GM21526 (cell line): ENCODE results near the gene ATOX1.
"Not testable (repeated sequence)": the region's sequence is repeated elsewhere in the genome, so short reads cannot be mapped to it uniquely, and the experiment has no call there.

ENCODE experiments used
- ATAC-seq: cut with Tn5 transposase; IDR thresholded peaks from one replicate; pipeline ENCODE4 v1.9.1; 2021; ENCODE audit warnings: moderate library complexity; ENCODE audit not compliant: unreplicated experiment, low FRiP score

The ATOX1 gene

GRCh38 chr5:151734064-151734408 is 24.4 kb downstream of the ATOX1 start:
- ATAC-seq: no peak

DNA sequence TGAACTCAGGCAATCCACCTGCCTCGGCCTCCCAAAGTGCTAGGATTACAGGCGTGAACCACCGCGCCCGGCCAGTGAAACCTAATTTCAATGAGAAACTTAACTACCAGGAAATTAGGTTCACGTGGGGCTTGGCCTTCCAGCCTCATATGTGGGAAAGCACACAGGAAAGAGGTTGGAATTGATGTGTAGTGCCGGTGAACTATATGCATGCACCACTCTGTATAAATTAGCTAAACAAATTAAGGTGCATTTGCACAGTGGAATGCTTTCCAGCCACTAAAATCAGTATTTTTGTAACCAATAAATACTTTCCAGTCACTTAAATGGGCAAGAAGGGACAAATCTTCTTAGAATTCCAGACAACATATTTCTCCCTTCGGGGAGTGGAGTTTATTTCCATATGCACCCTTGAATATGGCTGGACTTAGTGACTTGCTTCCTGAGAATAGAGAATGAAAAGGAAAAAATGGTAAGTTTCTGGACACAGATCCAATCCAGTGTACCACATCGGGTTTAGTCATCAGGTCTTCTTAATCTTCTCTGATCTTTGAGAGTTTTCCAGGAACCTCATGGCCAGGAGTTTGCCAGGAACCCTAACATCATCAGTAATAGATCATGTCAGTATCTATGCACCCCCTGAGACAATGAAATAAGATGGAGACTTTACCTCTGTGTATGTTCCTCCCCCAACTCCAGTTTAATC is 24.9 kb downstream of the ATOX1 start:
- ATAC-seq: no peak

- no peak for ATAC-seq
Observed at GRCh38 chr5:151730381-151730780, 28.1 kb downstream of the ATOX1 start.

- not testable (repeated sequence) for ATAC-seq
Observed at GRCh38 chr5:151729597-151729996, 28.8 kb downstream of the ATOX1 start.

DNA sequence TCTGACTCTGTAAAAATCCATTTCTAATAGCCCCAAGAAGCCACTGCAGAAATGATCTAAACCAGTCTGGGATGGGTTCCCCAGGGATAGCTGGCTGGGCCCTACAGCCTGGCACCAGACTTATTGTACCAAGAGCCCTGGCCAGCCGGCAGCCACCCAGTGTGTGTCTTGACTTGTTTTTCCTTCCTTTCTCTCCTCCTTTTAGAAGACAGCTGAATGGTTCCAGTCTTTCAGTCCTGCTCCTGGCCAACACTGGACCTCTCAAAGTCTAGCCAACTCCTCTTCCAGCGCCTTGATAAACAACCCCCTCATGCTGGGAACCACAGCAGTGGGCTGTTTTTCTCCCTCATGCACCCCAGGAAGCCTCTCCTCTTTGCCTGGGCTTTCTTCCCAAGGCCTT is 34.1 kb downstream of the ATOX1 start:
- no peak for ATAC-seq

DNA sequence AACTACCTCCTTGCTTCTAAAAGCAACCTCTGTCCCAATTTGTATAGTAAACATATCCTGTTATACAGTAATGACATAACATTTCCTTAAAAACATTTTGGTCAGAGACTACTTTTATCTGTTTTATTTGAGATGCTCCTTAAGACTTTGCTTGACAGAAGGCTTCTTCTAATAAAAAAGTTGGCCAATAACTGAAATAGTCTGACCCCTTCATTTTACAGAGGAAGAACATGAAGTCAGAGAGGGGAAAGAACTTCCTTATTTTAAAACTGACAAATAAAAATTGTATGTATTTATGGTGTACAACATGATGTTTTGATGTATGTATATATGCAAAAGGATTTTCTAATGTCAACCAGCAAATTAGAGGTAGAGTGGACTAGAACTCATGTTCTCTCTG is 35.9 kb downstream of the ATOX1 start:
- no peak for ATAC-seq

- no peak for ATAC-seq
Observed at GRCh38 chr5:151721812-151722391, 36.5 kb downstream of the ATOX1 start.

DNA sequence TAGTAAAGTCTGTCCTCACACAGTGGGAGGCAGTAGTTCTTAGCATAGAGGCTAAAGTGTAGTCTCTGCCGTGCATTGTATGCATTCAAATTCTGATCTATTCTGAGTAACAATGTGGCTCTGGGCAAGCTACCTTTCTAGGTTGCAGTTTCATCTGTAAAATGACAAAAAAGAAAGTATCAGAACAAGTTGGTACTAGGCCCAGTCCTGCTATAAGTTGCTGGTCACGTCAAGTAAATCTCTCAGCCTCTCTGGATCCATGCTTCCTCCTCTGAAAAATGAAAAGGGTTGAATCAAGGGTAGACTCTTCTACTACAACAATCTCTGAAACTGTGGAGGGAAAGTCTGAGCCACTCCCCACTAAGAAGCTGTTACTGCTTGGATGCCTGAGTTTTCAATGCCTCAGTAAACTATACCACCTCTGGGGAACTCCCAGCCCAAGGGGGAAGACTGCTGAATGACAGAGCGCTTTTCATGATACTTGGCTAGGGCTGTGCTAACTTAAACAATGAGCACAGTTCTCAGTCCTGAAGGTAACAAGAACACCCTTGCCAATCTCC is 37.3 kb downstream of the ATOX1 start:
- ATAC-seq: peak; percentile 83

GRCh38 chr5:151720215-151720614 is 38.2 kb downstream of the ATOX1 start:
- ATAC-seq: no peak

DNA sequence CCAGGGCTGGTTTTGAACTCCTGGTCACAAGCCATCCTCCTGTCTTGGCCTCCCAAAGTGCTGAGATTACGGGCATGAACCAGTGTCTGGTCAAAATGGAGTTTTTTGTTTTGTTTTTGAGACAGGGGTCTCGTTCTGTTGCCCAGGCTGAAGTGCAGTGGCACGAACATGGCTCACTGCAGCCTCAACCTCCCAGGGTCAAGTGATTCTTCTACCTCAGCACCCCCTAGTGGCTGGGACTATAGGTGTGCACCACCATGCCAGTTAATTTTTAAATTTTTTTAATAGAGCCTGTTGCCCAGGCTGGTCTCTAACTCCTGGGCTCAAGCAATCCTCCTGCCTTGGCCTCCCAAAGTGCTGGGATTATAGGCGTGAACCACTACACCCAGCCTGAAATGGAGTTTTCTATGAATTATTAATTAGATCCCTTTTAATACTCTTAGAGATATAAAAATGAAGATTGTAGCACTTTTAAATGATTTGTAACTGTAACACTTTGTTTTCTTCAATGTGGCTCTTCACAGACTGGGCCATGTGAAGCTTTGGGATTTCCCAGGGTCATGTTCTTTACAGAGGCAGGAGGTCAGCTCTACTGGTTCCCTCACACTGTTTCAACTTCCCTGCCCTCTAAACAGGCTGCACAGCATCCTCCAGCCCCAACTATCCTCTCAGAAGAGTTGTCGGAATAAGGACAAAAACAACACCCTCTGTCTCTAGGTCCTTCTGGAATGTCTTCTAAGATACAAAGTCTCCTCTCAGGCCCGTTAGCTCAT is 39.0 kb downstream of the ATOX1 start:
- no peak for ATAC-seq

GRCh38 chr5:151718646-151719045 is 39.8 kb downstream of the ATOX1 start:
- no peak for ATAC-seq

GRCh38 chr5:151718153-151718552 is 40.3 kb downstream of the ATOX1 start:
- ATAC-seq: no peak

DNA sequence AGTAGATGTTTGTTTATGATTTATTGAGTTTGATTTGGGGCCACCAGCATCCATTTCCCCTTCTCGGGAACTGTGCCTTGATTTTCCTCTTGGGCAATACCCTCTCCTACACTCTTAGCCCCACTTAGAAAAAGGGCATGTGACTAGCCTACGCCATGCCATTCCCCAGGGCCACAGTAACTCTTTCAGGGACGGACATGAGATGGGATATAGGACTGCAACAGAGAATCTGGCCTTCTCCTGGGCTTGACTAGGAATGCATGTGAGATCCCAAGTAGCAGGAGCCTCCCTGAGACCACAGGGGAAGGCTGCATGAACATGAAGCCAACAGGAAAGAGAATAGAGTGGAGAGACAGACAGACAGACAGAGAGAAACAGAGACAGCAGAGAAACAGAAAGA is 41.0 kb downstream of the ATOX1 start:
- no peak for ATAC-seq

DNA sequence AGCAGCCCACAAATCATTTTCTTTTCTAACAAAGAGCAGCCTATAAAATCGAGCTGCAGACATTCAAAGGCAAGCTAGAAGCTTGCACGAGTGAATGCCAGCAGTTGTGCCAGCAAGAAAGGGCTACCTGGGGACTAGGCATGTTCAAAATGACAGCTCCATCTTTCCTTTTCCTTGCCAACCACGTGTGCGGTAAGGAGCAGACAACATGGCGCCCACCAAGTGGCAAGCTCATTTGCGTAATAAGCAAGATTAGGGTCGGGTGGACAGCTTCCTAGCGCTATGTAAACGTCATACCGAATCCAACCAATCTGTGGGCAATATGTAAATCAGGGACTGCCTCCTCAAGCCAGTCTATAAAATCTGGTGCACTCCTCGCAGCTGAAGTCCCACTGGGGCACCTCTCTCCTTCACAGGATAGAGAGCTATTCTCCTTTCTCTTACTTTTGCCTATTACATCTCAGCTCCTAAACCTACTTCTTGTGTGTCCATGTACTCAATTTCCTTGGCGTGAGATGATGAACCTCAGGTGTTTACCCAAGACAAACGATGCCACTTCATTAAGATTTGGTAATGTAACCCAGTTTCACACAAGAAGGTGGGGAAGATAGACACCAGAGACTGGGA is 49.2 kb downstream of the ATOX1 start:
- ATAC-seq: no peak

GRCh38 chr5:151708126-151708525 is 50.3 kb downstream of the ATOX1 start:
- ATAC-seq: no peak

DNA sequence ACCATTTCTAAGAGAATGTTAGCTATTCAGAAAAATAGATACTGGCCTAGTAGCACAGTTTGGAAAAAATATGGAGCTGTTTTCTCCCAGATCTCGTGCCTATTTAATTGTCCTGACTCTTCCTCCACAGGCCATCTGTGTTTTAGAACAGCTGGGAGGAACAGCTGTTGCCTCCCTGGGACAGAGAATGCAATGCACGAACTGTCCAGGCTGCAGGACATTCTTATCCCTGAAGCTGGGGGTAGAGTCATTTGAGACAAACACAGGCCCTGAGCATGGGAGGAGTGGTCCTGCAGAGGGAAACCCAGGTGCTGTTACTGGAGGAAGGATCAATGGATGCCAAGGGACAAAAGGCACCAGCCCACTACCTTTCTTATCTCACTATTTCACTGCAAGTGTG is 50.9 kb downstream of the ATOX1 start:
- no peak for ATAC-seq

DNA sequence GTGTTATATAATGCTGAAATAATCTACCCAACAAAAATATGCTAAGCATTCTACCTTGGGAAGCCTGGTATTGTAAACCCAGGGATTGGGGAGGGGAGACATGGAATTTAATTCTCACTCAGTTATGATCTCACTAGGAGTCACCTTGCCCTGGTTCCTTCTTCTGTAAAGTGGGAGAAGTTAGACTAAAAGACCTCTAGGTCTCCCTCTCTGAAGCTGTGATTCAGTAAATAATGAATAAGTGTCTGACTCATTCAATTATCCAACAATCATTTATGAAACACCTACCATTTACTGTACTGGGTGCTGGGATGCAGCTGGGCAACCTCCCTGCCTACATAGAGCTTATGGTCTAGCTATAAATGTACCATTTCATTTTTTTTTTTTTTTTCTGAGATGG is 51.5 kb downstream of the ATOX1 start:
- ATAC-seq: no peak

DNA sequence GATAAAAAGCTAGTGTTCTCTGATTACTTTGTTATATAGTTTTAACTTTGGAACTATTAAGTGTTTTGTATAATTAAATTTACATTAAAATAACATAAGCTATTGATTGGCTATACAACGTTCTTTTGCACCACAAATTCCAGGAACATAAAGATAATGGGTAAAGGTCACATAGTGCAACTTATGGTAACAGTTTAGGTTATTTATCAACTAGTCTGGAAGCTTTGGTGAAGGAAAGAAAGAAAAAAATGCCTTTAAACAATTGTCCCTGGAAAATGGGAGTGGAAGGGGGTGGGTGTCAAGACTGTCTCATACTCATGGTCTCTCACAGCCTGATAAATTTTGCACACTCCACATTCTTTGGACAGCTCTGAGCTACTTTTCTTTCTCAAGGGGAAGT is 54.7 kb downstream of the ATOX1 start:
- no peak for ATAC-seq

GRCh38 chr5:151703227-151703626 is 55.2 kb downstream of the ATOX1 start:
- peak; percentile 92 for ATAC-seq

- no peak for ATAC-seq
Observed at GRCh38 chr5:151700820-151701219, 57.6 kb downstream of the ATOX1 start.

DNA sequence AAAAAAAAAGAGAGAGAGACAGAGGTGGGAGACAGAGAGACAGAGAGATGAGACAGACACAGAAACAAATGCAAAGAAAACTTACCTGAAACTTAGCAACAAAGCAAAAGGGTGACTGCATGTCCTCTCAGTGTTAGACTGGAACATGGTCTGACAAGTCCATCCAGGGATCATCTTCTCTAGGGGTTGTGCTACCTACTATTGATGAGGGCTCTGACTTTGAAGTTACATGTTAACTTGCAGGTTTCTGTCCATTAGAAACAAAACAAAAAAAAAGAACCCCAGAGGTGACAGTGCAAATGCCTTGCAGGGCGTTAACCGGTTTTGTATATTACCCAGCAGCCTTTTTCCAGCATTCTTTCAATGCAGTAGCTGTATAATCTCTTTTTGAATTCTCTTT is 58.1 kb downstream of the ATOX1 start:
- ATAC-seq: no peak
